Measurements from ENCODE around the gene FBLN5.

Gene FBLN5

DNA sequence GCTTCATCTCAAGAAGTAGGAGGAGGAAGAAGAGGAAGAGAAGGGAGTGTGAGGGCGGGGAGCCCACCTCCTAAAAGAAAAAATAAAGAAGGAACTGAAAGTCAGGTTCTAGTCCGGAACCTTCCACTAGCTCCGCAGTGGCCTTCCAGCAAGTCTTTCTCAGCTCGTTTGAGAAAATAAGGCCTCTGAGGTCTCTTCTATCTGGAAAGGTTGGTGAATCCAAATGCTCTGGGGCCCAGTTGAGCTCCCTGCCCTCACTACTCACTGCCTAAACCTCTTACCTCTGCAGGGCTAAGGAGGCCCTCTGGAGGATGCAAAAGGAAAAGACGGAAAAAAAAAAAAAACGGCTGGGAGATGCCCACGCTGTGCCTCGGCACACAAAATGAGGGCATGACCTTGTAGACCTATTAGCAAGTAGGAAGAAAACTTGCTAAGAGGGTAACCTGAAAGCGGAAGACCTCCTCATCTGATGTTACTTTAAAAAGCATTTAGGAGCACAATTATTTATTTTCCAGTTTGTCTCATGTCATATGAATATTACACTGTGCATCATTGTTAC lies 35.9 kb downstream of the FBLN5 start:
- DNase-seq (ENCODE audit: low read depth): peak; percentile 70
- no peak overlapping the region for H3K4me3 ChIP-seq (replicated peaks; ENCODE audit: low read depth, low read length)

DNA sequence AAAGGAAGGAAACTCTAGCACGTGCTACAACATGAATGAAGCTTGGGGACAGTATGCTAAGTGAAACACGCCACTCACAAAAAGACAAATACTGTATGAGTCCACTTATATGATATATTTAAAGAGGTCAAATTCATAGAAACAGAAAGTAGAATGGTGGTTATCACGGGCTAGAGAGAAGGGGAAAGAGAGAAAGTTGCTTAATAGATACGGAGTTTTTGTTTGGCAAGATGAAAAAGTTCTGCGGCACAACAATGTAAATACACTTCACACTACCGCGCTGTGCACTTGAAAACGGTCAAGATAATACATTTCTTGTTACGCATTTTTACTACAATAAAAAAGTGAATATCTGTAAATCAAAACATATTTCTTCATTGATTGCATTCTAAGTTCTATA lies 37.3 kb downstream of the FBLN5 start:
- TF ChIP-seq, protein P1, sequence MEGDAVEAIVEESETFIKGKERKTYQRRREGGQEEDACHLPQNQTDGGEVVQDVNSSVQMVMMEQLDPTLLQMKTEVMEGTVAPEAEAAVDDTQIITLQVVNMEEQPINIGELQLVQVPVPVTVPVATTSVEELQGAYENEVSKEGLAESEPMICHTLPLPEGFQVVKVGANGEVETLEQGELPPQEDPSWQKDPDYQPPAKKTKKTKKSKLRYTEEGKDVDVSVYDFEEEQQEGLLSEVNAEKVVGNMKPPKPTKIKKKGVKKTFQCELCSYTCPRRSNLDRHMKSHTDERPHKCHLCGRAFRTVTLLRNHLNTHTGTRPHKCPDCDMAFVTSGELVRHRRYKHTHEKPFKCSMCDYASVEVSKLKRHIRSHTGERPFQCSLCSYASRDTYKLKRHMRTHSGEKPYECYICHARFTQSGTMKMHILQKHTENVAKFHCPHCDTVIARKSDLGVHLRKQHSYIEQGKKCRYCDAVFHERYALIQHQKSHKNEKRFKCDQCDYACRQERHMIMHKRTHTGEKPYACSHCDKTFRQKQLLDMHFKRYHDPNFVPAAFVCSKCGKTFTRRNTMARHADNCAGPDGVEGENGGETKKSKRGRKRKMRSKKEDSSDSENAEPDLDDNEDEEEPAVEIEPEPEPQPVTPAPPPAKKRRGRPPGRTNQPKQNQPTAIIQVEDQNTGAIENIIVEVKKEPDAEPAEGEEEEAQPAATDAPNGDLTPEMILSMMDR (IDR thresholded peaks at IDR 0.05; ENCODE audit: low read length, missing control alignments): no peak
- no peak overlapping the region for H3K4me3 ChIP-seq (replicated peaks; ENCODE audit: low read depth, low read length)
- DNase-seq (ENCODE audit: low read depth): no peak

More for the DNA sequence above, 35.9 kb downstream of the FBLN5 start:
- TF ChIP-seq, protein P1 (IDR thresholded peaks at IDR 0.05; ENCODE audit: low read length, missing control alignments): peak; percentile 67

DNA sequence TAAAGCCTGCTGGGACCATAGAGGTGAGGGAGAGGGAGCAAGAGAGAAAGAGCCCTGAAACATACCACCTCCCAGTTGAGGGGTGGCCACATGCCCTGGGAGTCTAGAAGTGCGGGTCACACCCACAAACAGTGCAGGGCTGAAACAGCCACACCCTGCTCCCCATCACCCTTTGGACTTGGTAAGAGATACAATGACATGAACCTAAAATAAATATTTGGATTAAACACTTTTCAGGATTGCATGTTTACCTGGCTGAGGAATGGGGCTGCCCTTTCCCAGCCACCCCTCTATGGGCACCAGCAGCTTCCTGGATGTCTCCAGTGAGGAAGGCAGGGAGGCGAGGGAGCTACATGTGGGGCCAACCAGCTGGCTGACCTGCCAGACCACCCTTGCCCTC lies 41.1 kb downstream of the FBLN5 start:
- H3K4me3 ChIP-seq (replicated peaks; ENCODE audit: low read depth, low read length): no peak overlapping the region
- no peak for DNase-seq (ENCODE audit: low read depth)

DNA sequence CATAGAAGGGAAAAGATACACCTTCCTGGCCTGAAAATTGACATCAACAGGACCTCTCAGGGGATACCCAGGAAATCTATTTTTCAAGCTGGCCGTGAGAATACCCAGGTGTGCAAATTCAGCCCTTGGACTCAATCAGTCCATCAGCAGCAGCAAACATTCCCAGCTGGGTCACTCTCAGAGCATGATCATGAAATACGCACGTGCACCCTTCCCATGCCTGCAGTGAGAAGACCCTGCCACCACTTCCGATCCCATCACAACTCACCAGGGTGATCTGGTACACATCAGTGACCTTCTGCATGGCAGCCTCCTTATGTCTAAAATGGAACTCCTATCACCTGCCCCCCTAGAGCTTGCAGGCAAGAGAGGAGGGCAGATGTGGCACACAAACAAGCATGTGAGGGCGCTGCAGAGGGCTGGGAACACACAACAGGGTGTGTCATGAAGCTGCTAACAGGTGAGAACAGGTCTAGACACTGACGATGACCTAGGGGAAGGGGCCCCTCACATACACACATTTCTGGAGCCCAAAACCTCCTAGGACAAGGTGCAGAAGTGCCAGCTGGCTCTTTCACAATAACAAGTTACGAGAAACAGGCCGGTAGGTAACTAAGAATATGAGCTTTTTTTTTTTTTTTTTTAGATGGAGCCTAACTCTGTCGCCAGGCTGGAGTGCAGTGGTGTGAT lies 42.4 kb downstream of the FBLN5 start:
- DNase-seq (ENCODE audit: low read depth): no peak
- H3K4me3 ChIP-seq (replicated peaks; ENCODE audit: low read depth, low read length): no peak overlapping the region
- TF ChIP-seq, protein P1 (IDR thresholded peaks at IDR 0.05; ENCODE audit: low read length, missing control alignments): no peak

More for the DNA sequence above, 41.1 kb downstream of the FBLN5 start:
- TF ChIP-seq, protein P1 (IDR thresholded peaks at IDR 0.05; ENCODE audit: low read length, missing control alignments): no peak

DNA sequence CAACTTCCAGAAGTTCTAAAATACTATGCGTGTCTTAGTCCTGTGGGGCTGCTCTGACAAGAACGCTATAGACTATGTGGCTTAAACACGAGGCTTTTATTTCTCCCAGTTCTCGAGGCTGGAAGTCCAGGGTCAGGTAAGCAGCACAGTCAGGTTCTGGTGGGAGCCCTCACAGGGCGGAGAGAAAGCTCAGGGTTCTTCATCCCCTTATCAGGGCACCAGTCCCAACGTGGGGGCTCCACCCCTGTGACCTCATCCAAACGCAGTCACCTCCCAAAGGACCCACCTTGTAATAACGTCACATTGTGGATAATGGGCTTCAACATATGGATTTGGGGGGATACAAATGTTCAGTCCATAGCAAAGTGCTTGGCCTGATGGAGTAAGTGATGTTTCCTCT lies 43.0 kb downstream of the FBLN5 start:
- H3K4me3 ChIP-seq (replicated peaks; ENCODE audit: low read depth, low read length): no peak overlapping the region
- no peak for DNase-seq (ENCODE audit: low read depth)
- TF ChIP-seq, protein P1 (IDR thresholded peaks at IDR 0.05; ENCODE audit: low read length, missing control alignments): no peak

DNA sequence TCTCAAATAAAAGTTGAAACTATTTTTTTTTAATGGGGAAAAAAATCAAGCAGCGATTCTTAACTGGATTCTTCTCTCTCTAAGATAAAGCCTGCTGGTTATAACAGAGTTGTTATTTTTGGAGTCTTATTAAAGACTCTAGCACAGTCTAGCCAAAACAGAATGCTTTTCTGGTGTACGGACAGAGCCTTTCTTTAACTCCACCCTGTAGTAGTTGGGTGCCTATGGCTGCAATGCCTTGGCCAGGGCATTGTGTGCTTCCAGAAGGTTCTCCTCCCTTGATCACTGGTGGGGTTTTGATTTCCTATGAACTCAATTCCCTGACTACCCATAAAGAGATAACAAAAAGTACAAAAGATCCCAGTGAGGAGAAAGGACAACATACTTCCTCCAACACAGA lies 44.4 kb downstream of the FBLN5 start:
- H3K4me3 ChIP-seq (replicated peaks; ENCODE audit: low read depth, low read length): no peak overlapping the region
- DNase-seq (ENCODE audit: low read depth): no peak
- TF ChIP-seq, protein P1 (IDR thresholded peaks at IDR 0.05; ENCODE audit: low read length, missing control alignments): no peak

DNA sequence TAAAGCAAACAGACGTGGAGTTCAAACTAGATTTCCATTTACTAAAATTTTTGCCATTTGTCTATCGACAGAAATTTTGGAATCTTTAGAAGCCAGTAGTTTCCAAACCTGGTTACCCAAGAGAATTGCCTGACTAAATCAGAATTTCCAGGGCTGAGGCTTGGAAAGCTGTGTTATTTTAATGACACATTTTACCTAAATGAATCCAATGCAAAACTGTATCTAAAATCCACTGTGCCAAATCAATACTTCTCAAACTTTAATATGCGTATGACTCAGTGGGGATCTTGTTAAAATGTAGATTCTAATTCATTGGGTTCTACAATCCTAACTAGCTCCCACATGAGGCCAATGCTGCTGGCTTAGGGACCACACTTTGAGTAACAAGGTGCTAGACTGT lies 45.2 kb downstream of the FBLN5 start:
- no peak overlapping the region for H3K4me3 ChIP-seq (replicated peaks; ENCODE audit: low read depth, low read length)
- no peak for DNase-seq (ENCODE audit: low read depth)
- TF ChIP-seq, protein P1 (IDR thresholded peaks at IDR 0.05; ENCODE audit: low read length, missing control alignments): no peak

All from fibroblast of pulmonary artery (primary cell).